HCT116 (cell line): Measurements from ENCODE around the gene FMOD.

ENCODE experiments used
- EZH2 ChIP-seq: fragments of 200-600 bp; sonication (generic); IDR thresholded peaks from 2 replicates; pipeline ENCODE4 v1.6.1; 2017; ENCODE audit warnings: antibody characterized with exemption, mixed run types
- POLR2A ChIP-seq: IDR thresholded peaks from 2 replicates; pipeline ENCODE4 v1.7.0; 2011; ENCODE audit warnings: borderline replicate concordance; ENCODE audit not compliant: insufficient read depth, insufficient read length; ENCODE audit errors: extremely low read depth
- POLR2AphosphoS5 ChIP-seq: IDR thresholded peaks from 2 replicates; pipeline ENCODE4 v1.6.1; 2011; ENCODE audit warnings: mild to moderate bottlenecking, low read depth, low read length, moderate library complexity
- RAD21 ChIP-seq: IDR thresholded peaks from 2 replicates; pipeline ENCODE4 v1.6.1; 2012; ENCODE audit warnings: low read depth, mild to moderate bottlenecking
- TCF7L2 ChIP-seq: IDR thresholded peaks from 2 replicates; pipeline ENCODE4 v1.7.0; 2011; ENCODE audit warnings: borderline replicate concordance, inconsistent platforms; ENCODE audit not compliant: insufficient read depth, insufficient read length; ENCODE audit errors: extremely low read depth
- YY1 ChIP-seq: IDR thresholded peaks from 2 replicates; pipeline ENCODE4 v1.6.1; 2011; ENCODE audit warnings: low read length, low read depth, moderate library complexity, mild to moderate bottlenecking; ENCODE audit not compliant: insufficient replicate concordance; ENCODE audit errors: extremely low read depth
- TF ChIP-seq, protein P1 (sequence below), 3 experiments: fragments of 200-600 bp in 1 of 3; sonication (generic) in 1 of 3; IDR thresholded peaks in 2 of 3; conservative IDR thresholded peaks in 1 of 3; 2 replicates each; pipeline ENCODE4 v1.5.1; 2012 to 2017; ENCODE audit warnings: low read depth in 2 of 3, low read length in 2 of 3, antibody characterized with exemption in 1 of 3, borderline replicate concordance in 1 of 3, control low read depth in 1 of 3, mild to moderate bottlenecking in 1 of 3, mixed read lengths in 1 of 3, mixed run types in 1 of 3, moderate library complexity in 1 of 3; ENCODE audit not compliant: insufficient read depth in 1 of 3
- TF ChIP-seq, protein P2 (sequence below): IDR thresholded peaks from 2 replicates; pipeline ENCODE4 v1.6.1; 2012

DNA sequence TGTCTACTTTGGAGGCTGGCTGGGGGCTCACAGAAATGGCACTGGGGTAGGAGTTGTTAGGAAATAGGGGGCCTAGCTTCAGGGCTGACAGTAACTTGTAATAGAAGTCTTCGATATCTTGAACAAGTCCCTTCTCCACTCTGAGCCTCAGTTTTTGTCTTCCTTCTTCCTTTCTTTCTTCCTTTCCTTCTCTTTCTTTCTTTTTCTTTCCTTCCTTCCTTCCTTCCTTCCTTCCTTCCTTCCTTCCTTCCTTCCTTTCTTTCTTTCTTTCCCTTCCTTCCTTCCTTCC, 32.7 kb downstream of the FMOD start:
- TF ChIP-seq YY1 (no peak), POLR2AphosphoS5 (no peak), POLR2A (no peak), RAD21 (no peak), EZH2 (no peak), TCF7L2 (no peak)
- TF ChIP-seq, protein P1, sequence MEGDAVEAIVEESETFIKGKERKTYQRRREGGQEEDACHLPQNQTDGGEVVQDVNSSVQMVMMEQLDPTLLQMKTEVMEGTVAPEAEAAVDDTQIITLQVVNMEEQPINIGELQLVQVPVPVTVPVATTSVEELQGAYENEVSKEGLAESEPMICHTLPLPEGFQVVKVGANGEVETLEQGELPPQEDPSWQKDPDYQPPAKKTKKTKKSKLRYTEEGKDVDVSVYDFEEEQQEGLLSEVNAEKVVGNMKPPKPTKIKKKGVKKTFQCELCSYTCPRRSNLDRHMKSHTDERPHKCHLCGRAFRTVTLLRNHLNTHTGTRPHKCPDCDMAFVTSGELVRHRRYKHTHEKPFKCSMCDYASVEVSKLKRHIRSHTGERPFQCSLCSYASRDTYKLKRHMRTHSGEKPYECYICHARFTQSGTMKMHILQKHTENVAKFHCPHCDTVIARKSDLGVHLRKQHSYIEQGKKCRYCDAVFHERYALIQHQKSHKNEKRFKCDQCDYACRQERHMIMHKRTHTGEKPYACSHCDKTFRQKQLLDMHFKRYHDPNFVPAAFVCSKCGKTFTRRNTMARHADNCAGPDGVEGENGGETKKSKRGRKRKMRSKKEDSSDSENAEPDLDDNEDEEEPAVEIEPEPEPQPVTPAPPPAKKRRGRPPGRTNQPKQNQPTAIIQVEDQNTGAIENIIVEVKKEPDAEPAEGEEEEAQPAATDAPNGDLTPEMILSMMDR (IDR thresholded peaks at IDR 0.05 in 2 of 3, conservative IDR thresholded peaks at IDR 0.05 in 1 of 3; ENCODE audit: borderline replicate concordance in 1 of 3, insufficient read depth in 1 of 3, low read depth in 2 of 3, low read length in 2 of 3), result no peak
- TF ChIP-seq, protein P2, sequence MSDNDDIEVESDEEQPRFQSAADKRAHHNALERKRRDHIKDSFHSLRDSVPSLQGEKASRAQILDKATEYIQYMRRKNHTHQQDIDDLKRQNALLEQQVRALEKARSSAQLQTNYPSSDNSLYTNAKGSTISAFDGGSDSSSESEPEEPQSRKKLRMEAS, result no peak
